GM19240 (cell line): ENCODE results near the gene TDRD9.
"Not testable (repeated sequence)": the region's sequence is repeated elsewhere in the genome, so short reads cannot be mapped to it uniquely, and the experiment has no call there.

ENCODE experiments used
- DNase-seq: peaks from one replicate; pipeline ENCODE4 v3.0.0; 2011; ENCODE audit warnings: low spot score; ENCODE audit not compliant: insufficient read length

Gene TDRD9

DNA sequence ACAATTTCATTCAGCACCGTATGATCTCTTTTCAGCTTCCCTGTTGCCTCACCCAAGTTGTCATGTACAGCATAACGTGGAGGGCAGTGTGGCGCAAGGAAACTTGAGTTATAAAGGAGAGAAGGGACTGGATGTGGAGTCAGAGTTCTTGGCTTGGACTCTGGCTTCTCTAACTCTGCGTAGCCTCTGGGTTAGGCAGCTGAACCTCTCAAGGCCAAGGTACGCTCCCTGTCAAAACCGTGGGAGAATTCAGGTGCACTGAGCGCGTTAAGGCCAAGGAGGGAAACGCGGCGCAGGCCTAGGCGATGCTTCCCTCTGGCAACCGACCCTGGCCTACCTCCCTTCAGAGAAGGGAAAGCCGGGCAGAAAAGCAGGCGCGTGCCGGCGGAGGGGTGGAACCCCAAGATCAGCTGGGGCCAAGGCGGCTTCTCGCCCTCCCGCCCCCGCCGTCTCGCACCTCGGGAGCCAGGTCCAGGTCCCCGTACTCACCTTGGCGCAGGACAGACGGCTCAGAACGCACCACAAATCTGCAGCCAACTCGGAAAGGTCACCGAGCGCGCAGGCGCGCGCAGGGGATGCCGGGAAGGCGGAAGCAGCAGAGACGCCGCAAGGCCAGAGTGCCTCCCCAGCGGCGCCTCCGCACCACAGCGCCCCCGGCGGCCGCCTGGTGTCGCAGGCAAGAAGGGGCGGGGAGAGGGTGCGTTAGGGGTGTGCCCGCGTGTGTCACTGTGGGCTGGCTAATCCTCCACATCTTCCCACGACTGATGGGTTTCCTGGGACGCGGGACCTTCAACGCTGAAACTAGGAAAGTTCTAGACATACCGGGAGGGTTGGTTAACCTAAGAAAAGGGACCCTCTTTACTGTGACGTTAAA lies 7.0 kb upstream of the TDRD9 start:
- DNase-seq, result peak; percentile 96

DNA sequence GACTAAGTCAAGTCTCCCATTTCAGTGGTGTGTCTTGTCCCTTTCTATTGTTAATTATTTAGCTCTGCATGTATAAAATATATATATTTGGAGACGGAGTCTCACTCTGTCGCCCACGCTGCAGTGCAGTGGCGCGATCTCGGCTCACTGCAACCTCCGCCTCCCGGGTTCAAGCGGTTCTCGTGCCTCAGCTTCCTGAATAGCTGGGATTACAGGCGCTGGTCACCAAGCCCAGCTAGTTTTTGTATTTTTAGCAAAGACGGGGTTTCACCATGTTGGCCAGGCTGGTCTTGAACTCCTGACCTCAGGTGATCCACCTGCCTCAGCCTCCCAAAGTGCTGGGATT lies 6.4 kb upstream of the TDRD9 start:
- not testable (repeated sequence) for DNase-seq

DNA sequence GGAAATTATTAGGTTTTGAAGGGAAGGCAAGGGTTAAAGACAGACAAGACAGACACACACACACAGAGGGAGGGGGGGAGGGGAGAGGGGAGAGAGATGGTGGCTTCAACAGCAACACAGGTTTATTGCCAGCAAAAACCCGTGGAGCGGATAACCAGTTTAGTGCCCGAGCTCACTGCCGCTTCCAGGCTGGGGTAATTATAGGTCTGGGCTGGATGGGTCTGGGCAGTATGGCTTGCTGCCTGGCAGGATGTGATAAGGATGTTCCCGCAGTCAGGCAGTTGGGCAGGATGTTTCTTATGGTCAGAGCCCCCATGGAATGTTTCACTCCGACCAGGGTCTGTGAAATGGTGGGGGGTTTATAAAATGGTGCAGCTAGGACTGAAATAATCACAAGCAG lies 4.4 kb upstream of the TDRD9 start:
- DNase-seq, result no peak

DNA sequence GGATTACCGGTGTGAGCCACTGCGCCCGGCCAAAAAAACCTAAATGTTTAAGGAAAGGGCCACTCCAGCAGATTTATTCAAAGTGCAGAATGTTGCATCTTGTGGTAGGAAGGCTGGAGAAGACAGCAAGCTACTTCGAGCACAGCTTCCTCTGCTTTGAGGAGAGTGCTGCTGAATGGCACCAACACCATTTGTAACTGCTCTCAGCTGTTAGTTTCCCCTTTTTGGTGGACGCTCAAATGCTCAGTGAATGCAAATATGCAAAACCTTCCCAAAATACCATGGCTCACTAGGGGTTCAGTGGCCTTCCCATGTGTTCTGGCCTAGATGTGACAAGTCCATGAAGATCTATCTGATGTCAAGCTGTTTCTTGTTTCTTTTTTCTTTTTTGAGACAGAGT lies 2.9 kb upstream of the TDRD9 start:
- DNase-seq, result no peak

DNA sequence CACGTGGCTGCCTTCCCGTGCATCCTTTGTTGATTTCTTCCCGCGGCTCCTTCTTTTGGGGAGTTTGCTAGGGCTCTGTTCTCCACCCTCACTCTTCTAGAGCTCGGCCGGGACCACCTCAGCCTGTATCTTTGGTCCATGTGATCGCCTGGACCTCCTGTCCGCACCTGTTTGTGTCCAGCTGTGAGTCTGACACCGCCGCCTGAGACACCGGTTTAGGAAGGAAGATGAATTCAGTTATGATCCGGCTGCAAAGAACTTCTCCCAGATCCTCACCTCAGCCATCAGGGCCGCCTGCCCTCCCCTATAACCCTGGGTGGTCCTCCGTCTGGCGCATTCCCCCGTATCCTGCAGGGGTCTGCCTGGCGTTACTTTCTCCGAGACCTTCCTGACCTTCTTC lies 690 bp upstream of the TDRD9 start:
- DNase-seq, result no peak

DNA sequence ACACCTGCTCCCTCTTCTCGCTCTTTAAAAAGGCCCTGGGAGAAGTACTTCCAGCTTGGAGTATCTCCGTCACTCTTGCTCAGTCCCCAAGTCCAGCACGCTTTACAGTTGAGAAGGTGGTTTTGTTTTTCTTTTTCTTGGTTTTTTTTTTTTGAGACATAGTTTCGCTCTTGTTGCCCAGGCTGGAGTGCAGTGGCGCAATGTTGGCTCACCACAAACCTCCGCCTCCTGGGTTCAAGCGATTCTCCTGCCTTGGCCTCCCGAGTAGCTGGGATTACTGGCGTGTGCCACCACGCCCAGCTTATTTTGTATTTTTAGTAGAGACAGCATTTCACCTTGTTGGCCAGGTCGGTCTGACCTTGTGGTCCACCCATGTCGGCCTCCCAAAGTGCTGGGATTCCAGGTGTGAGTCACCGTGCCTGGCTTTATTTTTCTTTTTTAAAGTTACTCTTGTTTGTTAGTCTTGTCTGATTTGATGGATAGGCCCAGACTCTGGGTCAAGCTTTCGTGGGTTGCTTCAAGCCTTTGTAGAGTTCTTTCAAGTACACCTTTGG lies 1.9 kb downstream of the TDRD9 start:
- no peak for DNase-seq

DNA sequence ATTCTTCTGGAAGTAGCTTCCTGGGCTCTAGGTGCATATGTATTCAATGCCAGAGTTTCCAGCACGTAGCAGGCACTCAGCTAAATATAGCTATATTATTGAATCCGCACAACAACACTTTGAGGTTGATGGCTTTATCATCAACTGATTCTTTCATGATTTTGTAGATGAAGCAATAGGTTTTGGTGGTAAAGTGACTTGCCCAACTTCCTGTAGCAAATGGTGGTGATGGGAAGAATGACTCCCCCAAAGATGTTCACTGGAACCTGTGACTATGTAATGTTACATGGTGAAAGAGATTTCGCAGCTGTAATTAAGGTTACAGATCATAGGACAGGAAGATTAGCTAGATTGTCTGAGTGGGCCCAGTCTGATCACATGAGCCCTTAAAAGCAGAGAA lies 3.2 kb downstream of the TDRD9 start:
- no peak for DNase-seq

DNA sequence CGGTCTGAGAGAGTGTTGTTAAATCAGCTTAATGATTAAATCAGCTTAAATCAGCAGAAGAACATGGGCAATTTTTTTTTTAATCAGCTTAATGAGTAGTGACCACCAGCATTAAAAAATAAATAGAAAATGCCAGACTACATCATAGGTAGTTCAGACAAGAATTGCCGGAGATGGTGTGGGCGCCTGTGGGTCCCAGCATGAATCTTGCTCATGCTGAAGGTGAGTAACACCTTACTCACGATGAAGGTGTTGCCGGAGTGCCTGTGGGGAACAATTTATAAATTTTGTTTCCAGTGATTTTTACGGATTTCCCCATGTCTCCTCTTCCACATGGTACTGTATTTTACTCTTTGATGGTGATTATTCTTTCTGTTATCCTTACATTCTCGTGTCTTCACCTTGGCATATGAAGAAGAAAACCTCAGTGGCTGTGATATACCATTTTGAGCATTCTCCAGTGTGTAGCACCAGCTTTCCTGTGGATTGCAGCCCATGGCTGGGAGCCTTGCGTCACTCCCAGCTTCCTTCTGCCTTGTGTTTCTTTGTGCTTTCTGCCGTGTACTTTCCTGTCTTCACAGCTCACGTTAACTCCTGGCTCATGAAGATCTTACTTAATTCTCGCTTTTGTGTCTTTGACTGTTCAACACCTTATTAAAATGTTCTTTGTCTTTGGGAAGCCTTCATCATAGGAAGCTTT lies 4.7 kb downstream of the TDRD9 start:
- DNase-seq, result no peak

DNA sequence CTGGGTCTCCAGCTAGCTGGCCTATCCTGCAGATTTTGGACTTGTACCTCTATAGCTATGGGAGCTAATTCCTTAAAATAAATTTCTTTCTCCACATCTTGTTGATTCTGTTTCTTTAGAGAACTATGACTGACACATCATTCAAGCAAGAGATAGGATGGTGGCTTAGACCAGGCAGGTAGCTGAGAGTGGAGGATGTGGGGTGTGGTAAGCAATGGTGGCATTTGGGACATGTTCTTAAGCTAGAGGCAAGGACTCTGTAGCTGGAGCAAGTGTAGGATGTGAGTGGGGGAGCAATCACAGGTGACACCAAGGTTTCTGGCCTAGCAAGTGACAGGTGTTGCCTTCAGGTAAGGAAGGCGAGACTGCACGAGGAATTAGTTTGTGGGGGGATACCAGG lies 6.8 kb downstream of the TDRD9 start:
- no peak for DNase-seq

DNA sequence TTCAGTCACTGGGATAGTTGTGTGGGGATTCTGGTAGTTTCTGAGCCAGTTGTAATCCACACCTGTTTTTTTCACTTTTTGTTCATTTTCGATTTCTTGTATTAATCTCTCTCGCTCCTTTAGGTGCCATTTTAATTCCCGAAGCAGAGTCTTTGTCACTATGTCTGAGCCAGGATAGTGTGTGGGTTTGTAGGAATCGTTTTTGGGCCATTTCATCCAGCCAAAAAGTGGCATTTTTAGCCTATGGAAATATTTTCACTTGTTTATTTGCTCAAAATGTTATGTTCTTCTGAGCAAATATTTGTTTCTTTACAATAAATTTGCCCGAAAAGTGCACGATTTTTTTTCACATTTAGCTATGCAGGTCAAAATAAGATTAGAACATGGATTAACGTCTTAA lies 13.2 kb downstream of the TDRD9 start:
- no peak for DNase-seq

DNA sequence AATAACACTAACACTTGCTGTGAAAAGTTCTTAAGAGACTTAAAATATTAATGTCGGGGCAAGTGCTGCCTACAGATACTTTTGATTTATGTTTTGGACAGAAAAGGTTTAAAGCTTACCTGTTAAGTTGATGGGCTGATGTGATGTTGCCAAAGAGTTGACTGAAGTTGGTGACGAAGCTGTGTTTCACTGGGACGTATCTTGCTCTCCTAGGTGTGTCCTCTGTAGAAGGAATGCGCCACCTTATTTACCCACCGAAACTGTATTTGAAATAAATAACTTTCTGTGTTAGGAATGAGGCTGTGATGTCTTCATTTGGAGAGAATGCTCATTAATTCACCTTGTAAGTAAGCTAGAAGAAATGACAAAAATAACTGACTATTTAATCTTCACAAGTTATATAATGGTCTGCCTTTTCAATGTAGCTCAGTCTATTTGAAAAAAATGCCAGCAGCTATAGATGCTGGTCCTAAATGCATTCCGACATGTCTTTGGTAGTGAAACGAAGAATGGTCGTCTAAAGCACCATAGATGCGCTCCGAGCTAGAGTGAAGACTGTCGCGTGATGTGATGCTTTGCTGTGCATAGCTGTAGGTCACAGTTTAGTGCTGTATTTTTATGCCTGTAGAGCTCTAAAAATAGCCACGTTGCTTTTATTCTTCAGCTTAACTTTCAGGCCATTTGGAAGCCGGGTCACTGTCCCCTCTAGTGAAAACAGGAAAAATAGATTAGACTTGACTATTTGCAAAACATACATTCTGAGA lies 13.9 kb downstream of the TDRD9 start, which contains the start of gene RD3L:
Gene RD3L (minus strand): TSS at position 557 of the 764 bp plus-strand sequence. CDS start 834 bp downstream, outside the sequence.
- DNase-seq, result no peak

DNA sequence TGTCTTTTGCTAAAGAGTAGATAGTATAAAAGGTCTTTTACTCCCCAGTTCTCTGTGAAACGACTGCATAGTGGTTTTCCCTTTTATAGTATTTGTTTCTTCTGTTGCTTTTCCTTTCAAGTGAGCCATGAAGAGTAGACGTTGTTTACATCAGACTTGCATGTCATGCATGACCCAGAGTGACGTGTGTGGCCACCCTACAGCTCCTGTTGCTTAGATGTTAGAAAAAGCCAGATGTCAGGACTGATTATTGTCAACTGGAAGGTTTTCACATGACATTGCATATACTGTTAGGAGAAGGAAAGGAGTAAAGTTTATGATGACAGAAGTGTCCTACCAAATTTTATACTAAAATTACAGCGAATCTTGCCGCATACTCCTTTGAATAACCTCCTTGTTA lies 15.4 kb downstream of the TDRD9 start:
- DNase-seq, result no peak

DNA sequence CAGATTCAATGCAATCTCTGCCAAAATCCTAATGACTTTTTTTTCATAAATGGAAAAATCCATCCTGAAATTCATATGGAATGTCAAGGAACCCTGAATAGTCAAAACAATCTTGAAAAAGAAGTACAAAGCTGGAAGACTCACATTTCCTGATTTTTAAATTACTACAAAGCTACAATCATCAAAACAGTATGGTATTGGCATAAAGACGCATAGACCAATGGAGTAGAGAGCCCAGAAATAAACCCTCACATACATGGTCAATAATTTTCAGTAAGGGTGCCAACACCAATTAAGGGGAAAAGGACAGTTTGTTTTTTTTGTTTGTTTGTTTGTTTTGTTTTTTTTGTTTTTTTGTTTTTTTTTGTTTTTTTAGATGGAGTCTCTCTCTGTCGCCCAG lies 18.7 kb downstream of the TDRD9 start:
- DNase-seq, result no peak

DNA sequence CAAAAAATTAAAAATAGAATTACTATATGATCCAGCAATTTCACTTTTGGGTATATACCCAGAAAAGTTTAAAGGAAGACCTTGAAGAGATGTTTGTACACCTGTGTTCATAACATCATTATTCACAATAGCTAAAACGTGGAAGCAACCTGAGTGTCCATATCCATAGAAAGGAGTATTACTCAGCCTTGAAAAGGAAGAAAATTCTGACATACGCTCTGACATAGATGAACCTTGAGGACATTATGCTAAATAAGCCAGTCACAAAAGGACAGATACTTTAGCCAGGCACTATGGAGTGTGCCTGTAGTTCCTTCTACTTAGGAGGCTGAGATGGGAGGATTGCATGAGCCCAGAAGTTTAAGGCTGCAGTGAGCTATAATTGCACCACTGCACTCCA lies 20.2 kb downstream of the TDRD9 start:
- no peak for DNase-seq

DNA sequence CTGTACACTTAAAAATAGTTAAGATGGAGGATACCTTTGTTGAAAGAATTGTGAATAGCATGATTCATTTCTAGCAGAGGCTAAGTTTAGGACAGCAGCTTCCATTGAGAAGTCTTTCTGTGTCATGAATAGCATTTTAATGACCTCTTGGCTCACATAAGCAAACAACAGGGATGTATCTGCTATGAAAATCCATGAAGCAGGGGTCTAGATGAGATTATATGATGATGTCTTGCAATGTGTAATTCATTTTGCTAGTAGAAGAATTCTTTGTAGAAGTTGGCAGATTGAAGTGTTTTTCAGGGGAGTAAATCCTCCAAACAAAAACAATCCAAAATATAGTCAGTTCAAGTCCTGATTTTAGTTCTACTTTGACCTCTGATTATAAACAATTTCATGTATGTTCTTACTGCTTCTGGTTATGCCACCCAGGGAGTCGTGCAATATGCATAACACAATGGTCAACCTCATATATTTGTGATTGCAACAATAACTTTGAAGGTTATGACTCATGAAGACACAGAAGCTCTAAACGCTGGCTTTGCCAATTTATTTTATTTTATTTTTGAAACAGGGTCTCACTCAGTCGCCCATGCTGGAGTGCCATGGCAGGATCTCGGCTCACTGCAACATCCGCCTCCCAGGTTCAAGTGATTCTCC lies 21.0 kb downstream of the TDRD9 start:
- no peak for DNase-seq

DNA sequence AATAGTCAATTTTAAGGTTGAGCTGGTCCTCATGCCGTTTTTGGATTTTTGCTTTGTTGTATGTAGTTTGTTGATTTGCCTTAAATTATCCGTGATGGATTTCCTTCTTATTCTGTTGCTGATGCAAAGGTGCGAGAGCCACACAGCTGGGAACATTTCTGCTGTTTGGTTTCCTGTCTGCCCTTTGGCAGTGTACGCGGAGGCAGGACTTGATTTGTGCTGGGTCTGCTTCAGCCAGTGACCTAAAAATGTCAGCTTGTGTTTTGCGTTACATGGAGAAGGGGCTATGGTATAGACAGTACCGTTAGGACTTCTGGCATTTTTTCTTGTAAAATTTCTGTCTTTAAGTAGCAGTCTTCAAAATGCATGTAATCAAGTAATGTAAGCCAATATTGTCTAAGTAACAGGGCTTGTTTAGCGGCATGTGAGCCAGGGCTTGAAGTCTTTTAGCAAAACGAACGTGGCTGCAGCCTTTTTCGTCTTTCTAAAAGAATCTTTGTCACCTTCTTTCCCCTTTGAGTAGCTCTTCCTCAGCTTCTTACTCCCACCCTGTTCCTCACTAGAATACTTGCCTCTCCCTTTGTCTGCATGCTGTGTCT lies 32.3 kb downstream of the TDRD9 start:
- no peak for DNase-seq

DNA sequence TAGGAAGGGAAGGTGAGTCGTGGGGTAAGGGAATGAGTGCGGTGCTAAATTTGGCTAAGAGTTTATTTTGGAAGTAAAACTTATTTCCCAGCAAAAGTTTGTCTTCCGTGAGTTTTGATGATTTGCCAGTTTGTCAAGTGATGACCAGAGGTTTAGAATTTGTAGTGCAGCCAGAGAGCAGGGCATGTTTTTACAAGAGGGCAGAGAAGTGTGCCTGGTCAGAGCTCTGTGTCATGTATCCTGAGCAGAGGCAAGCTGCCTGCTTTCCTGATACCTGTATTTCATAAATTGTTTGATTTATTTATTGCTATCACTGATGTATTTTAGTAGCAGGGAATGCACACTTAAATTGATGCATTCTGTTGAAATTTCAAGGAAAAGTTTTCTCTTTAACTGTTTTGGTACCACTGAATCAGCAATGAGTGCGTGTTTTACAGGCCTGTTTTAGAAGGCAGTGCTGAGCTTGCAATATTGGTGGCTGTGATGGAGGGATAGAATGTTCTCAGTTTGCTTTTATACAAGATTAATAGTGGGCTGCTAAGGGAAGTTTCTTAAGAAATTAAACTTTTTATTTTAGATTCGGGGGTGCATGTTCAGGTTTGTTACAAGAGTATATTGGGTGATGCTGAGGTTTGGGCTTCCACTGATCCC lies 33.8 kb downstream of the TDRD9 start:
- DNase-seq, result no peak

DNA sequence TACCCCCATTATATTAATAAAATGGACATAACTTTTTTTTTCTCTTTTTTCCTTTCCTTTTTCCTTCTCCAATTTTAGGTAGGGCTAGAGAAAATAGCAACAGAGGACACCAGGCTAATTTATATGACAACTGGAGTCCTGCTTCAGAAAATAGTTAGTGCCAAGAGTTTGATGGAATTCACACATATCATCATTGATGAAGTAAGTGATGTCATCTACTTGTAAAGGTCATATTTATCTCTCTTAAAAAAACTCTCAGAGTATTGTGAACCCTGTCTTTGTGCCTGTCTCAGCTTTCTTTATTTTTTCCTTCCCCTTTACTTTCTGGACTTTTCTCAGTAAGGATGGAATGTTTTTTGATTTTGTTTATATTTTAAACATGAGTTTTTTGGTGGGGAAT lies 38.4 kb downstream of the TDRD9 start:
- no peak for DNase-seq

DNA sequence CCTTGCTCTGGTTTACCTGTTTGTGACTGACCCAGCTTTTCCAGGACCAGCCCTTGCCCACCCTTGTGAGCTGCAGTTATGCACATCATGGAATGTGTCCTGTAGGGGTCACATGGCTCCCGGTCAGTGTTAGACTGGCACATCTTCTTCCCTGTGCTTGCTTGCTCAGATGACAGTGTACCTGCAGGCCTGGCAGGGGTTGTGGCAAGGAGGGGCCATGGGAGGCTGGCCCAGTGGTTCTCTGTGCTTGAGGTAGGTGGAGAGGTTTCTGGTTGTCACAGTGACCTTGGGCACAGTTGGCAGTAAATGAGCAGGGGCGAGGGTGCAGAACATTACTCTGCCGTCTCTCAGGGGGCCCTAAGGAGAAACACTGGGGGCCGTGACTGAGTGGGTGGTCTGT lies 41.7 kb downstream of the TDRD9 start:
- no peak for DNase-seq

DNA sequence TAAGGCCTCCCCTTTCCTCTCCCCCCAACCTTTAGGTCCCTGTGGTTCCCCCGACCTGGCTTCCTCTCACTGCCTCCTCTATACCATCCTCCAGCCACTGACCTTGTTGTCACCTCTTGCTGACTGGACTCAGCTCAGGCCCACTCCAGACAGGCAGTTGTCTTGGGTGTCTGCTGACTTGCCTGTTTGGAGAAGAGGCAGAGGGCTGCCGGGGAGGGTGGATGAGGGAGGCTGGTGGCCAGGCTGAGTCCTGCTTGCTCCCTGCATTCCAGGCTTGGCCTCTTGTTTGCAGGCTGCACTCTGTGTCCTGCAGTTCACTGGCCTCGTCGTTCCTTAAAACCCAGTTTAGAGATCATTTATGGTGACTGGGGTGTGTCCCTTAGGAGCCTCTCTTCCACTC lies 45.1 kb downstream of the TDRD9 start:
- no peak for DNase-seq
